Measurements from ENCODE around the gene ZNF99.
"Not testable (repeated sequence)": the region's sequence is repeated elsewhere in the genome, so short reads cannot be mapped to it uniquely, and the experiment has no call there.

Gene ZNF99

GRCh38 chr19:22783651-22784410, at the start of gene ZNF99:
ZNF99 (minus strand) TSS chr19:22784151; CDS start chr19:22784016, 135 bp downstream.
- in situ Hi-C loops (cut with MboI; ENCODE audit: low sequenced_read_pairs), result no loop called here

DNA sequence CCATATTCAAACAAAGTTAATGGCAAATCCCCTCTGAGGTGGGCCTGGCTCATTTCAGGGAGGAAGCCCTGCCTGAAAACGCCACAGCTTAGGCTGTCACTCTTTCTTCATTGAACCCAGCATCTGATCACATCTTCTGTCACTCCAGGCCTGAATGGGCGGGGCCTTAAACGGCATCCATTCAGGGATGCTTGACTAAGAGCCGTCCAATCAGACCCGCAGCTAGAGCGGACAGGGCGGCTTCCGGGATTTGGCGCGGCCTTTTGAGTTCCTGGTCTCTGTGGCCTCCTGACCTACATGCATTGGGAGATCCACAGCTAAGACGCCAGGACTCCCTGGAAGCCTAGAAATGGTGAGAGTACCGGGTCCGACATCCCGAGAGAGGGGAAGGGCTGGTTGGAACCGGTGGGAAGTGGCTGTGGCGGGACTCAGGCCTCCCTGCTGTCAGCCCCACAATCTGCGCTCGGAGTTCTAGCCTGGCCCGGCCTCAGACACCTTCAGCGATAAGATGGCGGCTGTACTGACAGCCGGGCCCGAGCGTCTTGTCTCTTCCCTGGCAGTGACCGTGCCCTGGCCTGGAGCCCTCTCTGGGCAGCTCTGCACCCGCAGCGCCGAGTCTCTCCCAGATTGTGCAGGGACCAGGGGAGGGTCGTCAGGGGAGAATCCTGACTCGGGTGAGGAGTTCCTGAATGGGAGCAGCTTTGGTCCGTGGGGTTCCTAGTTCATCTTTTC, 48.2 kb upstream of the ZNF99 start, which contains the start of gene ZNF723:
Gene ZNF723, plus strand, starts transcription at position 261 of the 732 bp plus-strand sequence. Its CDS starts 89 bp downstream, at position 350.
- in situ Hi-C loops (cut with MboI; ENCODE audit: low sequenced_read_pairs), result no loop called here

GRCh38 chr19:22831211-22831610, 47.3 kb upstream of the ZNF99 start:
- in situ Hi-C loops (cut with MboI; ENCODE audit: low sequenced_read_pairs), result no loop called here

DNA sequence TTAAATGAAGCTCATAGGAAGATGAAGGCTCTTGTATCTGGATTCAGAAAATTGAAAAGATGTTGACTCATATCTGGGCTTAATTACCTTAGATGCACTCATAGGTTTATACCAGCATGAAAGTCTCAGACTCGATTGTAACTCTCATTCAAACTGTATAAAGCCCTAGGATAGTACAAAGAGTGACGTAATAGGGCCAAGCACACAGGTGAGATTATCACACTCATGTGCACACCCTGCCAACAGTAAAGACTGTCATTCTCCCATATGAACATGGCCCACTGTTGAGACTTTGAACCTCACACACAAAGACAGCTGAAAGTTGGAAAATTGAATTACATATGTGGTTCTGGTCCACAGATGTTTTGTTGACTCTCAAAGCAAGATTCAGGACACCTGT, 30.2 kb upstream of the ZNF99 start:
- in situ Hi-C loops (cut with MboI; ENCODE audit: low sequenced_read_pairs), result no loop called here

GRCh38 chr19:22807061-22807835, 23.3 kb upstream of the ZNF99 start:
- in situ Hi-C loops (cut with MboI; ENCODE audit: low sequenced_read_pairs), result no loop called here

DNA sequence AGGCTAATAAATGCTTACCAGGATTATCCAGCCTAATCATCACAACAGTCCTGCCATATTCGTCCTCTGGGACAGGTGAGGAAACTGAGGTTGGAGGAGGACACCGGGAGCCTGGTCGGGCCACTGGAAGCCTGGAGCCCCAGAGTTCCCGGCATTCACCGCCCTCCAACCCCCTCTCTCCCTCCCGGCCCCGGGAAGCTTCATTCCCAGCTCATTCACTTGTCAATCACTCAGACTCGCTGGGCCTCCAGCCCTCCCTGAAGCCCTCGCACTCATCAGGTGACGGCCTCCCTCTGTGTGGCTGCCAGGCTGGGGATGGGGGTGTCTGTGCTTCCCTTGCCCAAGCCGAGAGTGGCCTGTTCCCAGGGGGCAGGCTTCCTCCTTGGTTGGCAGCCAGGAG, 22.5 kb upstream of the ZNF99 start:
- in situ Hi-C loops (cut with MboI; ENCODE audit: low sequenced_read_pairs), result no loop called here

DNA sequence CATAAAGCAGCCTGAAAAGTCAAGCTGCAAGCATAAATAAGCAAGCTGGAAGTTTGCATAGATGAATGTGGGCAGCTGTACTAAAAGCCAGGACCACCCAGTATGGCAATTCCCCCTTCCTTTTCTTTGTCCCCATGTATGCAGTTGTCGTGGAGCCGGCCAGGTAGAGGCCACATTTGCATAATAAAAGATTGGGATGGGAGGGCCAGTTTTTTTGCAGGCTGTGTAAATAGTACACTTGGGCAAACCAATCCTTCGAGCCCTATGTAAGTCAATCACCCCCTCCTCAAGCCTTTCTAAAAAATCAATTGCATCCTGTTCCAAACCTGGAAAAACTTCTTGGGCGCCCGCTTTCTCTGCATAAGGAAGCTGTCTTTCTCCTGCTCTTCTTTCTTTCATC, 13.1 kb upstream of the ZNF99 start:
- in situ Hi-C loops (cut with MboI; ENCODE audit: low sequenced_read_pairs), result no loop called here

- in situ Hi-C loops (cut with MboI; ENCODE audit: low sequenced_read_pairs), result not testable (repeated sequence)
These were observed 8.9 kb upstream of the ZNF99 start for GRCh38 chr19:22792863-22793262.

GRCh38 chr19:22735911-22736645, 47.9 kb downstream of the ZNF99 start:
- in situ Hi-C loops (cut with MboI; ENCODE audit: low sequenced_read_pairs), result no loop called here

DNA sequence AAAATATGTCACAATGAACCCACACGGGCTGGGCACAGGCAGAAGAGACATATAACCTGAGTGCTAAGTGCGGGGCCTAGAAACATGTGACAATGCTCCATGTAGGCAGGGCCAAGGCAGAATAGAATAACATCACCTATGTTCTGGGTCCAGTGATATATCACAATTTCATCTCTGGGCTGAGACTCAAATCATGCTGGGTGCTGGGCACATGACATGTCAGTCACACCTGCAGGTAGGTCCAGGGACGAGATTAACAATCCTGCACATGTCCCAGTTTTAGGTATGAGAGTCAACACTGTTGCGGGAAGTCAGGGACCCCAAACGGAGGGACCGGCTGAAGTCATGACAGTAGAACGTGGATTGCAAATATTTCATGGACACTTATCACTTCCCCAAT, 50.3 kb downstream of the ZNF99 start:
- in situ Hi-C loops (cut with MboI; ENCODE audit: low sequenced_read_pairs), result no loop called here

- in situ Hi-C loops (cut with MboI; ENCODE audit: low sequenced_read_pairs), result not testable (repeated sequence)
These were observed 55.7 kb downstream of the ZNF99 start for GRCh38 chr19:22728214-22728613.

DNA sequence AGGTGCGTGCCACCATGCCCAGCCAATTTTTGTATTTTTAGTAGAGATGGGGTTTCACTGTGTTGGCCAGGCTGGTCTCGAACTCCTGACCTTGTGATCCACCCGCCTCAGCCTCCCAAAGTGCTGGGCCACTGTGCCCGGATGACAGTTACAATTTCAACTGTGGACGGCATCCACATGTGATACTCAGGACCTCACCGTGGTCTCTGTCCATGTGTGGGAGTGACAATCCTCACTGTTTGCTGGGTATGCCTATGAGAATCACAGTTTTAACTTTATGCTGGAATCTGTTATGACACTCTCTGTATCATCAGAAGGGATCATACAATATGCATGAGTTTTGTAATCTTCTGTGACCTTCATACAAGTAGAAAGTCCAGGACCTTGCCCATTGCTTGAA, 62.4 kb downstream of the ZNF99 start:
- in situ Hi-C loops (cut with MboI; ENCODE audit: low sequenced_read_pairs), result not testable (repeated sequence)

DNA sequence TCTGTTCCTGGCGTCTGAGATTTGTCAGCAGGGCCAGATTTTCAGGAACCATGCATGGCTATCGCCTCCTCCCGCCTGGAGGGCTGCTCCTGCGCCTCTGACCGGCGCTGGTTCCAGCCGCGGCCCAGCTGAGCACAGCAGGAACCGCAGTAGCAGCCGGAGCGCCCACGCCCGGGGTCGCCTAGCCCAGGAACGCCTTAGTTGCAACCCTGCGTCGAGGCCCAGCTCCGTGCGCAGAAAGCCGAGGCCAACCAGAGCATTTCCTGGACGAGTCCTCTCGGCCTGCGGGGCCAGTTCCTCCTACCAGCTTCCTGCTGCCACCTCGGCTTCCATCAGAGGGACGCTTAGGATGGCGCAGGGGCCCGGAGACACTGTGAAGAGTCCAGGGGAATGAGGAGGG, 75.0 kb downstream of the ZNF99 start:
- in situ Hi-C loops (cut with MboI; ENCODE audit: low sequenced_read_pairs), result no loop called here

- in situ Hi-C loops (cut with MboI; ENCODE audit: low sequenced_read_pairs), result not testable (repeated sequence)
These were observed 80.9 kb downstream of the ZNF99 start for GRCh38 chr19:22703096-22703495.

- in situ Hi-C loops (cut with MboI; ENCODE audit: low sequenced_read_pairs), result not testable (repeated sequence)
These were observed 81.3 kb downstream of the ZNF99 start for GRCh38 chr19:22702661-22703060.
